Endodermal cell (in vitro differentiated cells): ENCODE data around the gene PPP1R14C. TPM values are rescaled to one million over a fixed set of nuclear protein-coding genes. Genes with fewer than 3 reads are reported as not detected.

ENCODE experiments used
- DNase-seq: peaks from one replicate; pipeline ENCODE4 v3.0.0-alpha.2; 2017
- H3K27ac ChIP-seq: 2 replicates; pipeline ENCODE4 v1.5.1; 2013; ENCODE audit warnings: mild to moderate bottlenecking, low read depth, low read length, moderate library complexity
- H3K27me3 ChIP-seq: 2 replicates; pipeline ENCODE4 v1.6.1; 2013; ENCODE audit warnings: mild to moderate bottlenecking, low read length, moderate library complexity; ENCODE audit not compliant: insufficient read depth, control insufficient read depth, poor library complexity, severe bottlenecking
- H3K36me3 ChIP-seq: 2 replicates; pipeline ENCODE4 v1.7.0; 2013; ENCODE audit warnings: mild to moderate bottlenecking, low read length, moderate library complexity; ENCODE audit not compliant: control insufficient read depth, insufficient read depth
- H3K4me1 ChIP-seq: one replicate; pipeline ENCODE4 v1.7.0; 2013; ENCODE audit warnings: low read length; ENCODE audit not compliant: control insufficient read depth, insufficient read depth
- H3K4me3 ChIP-seq: 2 replicates; pipeline ENCODE4 v1.5.1; 2013; ENCODE audit warnings: mild to moderate bottlenecking, low read length, moderate library complexity
- H3K9ac ChIP-seq: 2 replicates; pipeline ENCODE4 v1.6.1; 2013; ENCODE audit warnings: mild to moderate bottlenecking, low read length, moderate library complexity; ENCODE audit not compliant: poor library complexity, severe bottlenecking; ENCODE audit errors: extremely low read depth
- H3K9me3 ChIP-seq: 2 replicates; pipeline ENCODE4 v1.6.1; 2013; ENCODE audit warnings: mild to moderate bottlenecking, low read length, moderate library complexity; ENCODE audit not compliant: control insufficient read depth
- H3K27ac Mint-ChIP-seq: 2 replicates; pipeline ENCODE4 v1.8.0; 2020; ENCODE audit warnings: mixed read lengths
- H3K27me3 Mint-ChIP-seq: 2 replicates; pipeline ENCODE4 v1.8.0; 2021; ENCODE audit warnings: mild to moderate bottlenecking, mixed read lengths; ENCODE audit not compliant: insufficient read depth
- H3K36me3 Mint-ChIP-seq: 2 replicates; pipeline ENCODE4 v1.8.0; 2020; ENCODE audit warnings: low read depth, mixed read lengths
- H3K4me1 Mint-ChIP-seq: 2 replicates; pipeline ENCODE4 v1.8.0; 2020; ENCODE audit warnings: mixed read lengths
- H3K4me3 Mint-ChIP-seq: 2 replicates; pipeline ENCODE4 v1.8.0; 2020; ENCODE audit warnings: mild to moderate bottlenecking, moderate library complexity, mixed read lengths
- H3K9me3 Mint-ChIP-seq: 2 replicates; pipeline ENCODE4 v1.8.0; 2020; ENCODE audit warnings: mild to moderate bottlenecking, mixed read lengths
- WGBS, 2 experiments: methylation state at CpG; one replicate each; pipeline versions ENCODE4 v1.1.5 to v1.1.7; 2013; ENCODE audit warnings: missing lambda C conversion rate in 2 of 2, mixed read lengths in 1 of 2; ENCODE audit not compliant: insufficient coverage in 1 of 2, insufficient read length in 1 of 2; 5-methylcytosine and 5-hydroxymethylcytosine counted together
- total RNA-seq, 2 donors: library from RNA; stranded (reverse); fragmentation: NEBNext Ultra II Directional in 1 of 2; extraction: Animal tissue kit (Norgen Biotek cat#: 25700) in 1 of 2; gene quantifications; 2 replicates in 1 of 2; 3 replicates in 1 of 2; pipeline ENCODE4 v1.2.1, GENCODE V29; 2021
- TF ChIP-seq, protein P1 (sequence below): fragments of 200-600 bp; sonication (generic); conservative IDR thresholded peaks from 2 replicates; pipeline ENCODE4 v1.5.0; 2021; ENCODE audit warnings: antibody characterized with exemption, mild to moderate bottlenecking

Gene PPP1R14C
- total RNA-seq, 2 donors from 2014 or later, result 0.20 to 0.29 TPM

DNA sequence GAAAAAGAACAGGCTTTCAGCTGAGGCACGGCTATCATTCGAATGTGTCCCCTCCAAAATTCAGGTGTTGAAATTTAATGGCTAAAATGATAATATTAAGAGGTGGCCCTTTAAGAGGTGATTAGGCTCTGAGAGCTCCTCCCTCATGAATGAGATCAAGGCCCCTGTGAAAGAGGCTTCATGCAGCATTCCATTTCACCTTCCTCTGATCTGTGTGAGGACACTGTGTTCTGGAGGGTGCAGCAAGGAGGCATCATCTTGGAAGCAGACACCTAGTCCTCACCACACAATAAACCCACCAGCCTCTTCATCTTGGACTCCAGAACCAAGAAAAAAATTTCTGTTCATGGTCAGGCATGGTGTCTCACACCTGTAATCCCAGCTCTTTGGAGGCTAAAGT is 56.4 kb downstream of the PPP1R14C start:
- peaks cover 19% of the 10 kb centered on the region for H3K4me1 Mint-ChIP-seq
- no peak overlapping the region for H3K9ac ChIP-seq
- H3K27me3 ChIP-seq, result no peaks in the 10 kb centered on the region
- H3K9me3 Mint-ChIP-seq, result no peaks in the 10 kb centered on the region
- WGBS, 2 experiments, result 90 to 92% methylated on average over 2 of the region's 2 CpGs
- H3K4me3 Mint-ChIP-seq, result no peak overlapping the region
- H3K27ac Mint-ChIP-seq, result no peak overlapping the region
- no peak for DNase-seq
- no peak overlapping the region for H3K27ac ChIP-seq
- H3K4me3 ChIP-seq, result no peak overlapping the region
- no peaks in the 10 kb centered on the region for H3K36me3 ChIP-seq
- no peaks in the 10 kb centered on the region for H3K4me1 ChIP-seq
- no peaks in the 10 kb centered on the region for H3K9me3 ChIP-seq
- TF ChIP-seq, protein P1, sequence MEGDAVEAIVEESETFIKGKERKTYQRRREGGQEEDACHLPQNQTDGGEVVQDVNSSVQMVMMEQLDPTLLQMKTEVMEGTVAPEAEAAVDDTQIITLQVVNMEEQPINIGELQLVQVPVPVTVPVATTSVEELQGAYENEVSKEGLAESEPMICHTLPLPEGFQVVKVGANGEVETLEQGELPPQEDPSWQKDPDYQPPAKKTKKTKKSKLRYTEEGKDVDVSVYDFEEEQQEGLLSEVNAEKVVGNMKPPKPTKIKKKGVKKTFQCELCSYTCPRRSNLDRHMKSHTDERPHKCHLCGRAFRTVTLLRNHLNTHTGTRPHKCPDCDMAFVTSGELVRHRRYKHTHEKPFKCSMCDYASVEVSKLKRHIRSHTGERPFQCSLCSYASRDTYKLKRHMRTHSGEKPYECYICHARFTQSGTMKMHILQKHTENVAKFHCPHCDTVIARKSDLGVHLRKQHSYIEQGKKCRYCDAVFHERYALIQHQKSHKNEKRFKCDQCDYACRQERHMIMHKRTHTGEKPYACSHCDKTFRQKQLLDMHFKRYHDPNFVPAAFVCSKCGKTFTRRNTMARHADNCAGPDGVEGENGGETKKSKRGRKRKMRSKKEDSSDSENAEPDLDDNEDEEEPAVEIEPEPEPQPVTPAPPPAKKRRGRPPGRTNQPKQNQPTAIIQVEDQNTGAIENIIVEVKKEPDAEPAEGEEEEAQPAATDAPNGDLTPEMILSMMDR, result no peak
- no peaks in the 10 kb centered on the region for H3K36me3 Mint-ChIP-seq
- no peaks in the 10 kb centered on the region for H3K27me3 Mint-ChIP-seq

DNA sequence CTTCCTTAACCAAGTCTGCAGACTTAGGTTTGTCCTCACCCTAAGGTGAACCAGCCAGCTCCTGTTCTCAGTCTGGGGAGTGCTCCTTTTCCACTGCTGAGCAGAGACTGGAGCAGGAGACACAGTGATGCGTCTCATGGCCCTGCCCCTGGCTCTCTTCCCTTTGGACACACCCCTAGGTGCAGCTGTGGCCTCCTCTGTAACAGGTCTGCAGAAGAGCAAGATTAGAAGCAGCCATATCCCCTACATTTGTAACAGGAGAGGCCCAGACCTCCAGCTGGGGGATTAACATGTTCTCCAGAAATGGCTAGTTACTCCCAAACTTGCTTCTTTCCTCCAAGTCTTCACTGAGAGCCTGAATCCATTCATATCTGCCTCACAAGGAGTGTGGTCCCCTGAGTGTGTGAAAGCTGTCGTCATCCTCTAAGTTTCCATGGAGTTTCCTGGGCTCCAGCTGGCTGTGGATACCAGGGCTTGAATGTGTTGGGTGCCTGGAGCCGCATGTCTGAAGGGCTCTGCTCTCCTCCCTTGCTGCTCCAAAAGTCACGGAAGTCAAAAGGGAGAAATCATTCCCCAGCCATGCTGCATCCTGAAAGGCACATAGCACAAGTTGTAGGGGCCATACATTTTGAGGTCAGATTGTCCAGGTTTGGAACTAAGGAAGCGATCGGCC is 57.7 kb downstream of the PPP1R14C start:
- peak; percentile 58 for DNase-seq
- 71 to 86% methylated on average over 1 to 6 of the region's 6 CpGs for WGBS, 2 experiments
- H3K4me1 ChIP-seq, result no peaks in the 10 kb centered on the region
- H3K4me3 Mint-ChIP-seq, result no peak overlapping the region
- no peaks in the 10 kb centered on the region for H3K27me3 Mint-ChIP-seq
- H3K36me3 Mint-ChIP-seq, result no peaks in the 10 kb centered on the region
- H3K9me3 ChIP-seq, result no peaks in the 10 kb centered on the region
- TF ChIP-seq, protein P1, result no peak
- H3K4me1 Mint-ChIP-seq, result peaks cover 16% of the 10 kb centered on the region
- H3K27me3 ChIP-seq, result no peaks in the 10 kb centered on the region
- H3K36me3 ChIP-seq, result no peaks in the 10 kb centered on the region
- H3K9me3 Mint-ChIP-seq, result no peaks in the 10 kb centered on the region
- no peak overlapping the region for H3K9ac ChIP-seq
- H3K27ac Mint-ChIP-seq, result no peak overlapping the region
- H3K27ac ChIP-seq, result no peak overlapping the region
- H3K4me3 ChIP-seq, result no peak overlapping the region

DNA sequence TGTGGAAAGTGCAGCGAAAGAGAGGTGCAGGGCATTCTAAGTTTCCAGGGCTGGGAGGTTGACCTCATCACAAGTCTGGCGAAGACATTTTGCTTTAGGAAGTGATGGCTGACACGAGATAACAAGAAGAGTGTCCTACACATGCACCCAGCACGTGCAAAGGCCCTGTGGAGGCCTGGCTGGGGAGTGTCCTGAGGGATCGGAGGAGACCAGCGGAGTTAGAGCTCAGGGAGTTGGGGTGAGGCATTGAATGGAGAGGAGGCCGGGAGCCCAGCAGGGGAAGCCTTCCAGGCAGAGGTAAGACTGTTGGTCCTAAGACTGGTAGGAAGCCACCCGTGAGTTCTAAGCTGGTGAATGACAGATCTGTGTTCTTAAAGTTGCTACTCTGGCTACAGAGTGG is 58.4 kb downstream of the PPP1R14C start:
- no peaks in the 10 kb centered on the region for H3K9me3 ChIP-seq
- no peak overlapping the region for H3K27ac ChIP-seq
- H3K4me1 ChIP-seq, result no peaks in the 10 kb centered on the region
- no peak overlapping the region for H3K9ac ChIP-seq
- H3K4me3 ChIP-seq, result no peak overlapping the region
- no peaks in the 10 kb centered on the region for H3K27me3 Mint-ChIP-seq
- no peak overlapping the region for H3K27ac Mint-ChIP-seq
- no peaks in the 10 kb centered on the region for H3K36me3 Mint-ChIP-seq
- no peaks in the 10 kb centered on the region for H3K9me3 Mint-ChIP-seq
- DNase-seq, result peak; percentile 44
- peaks cover 11% of the 10 kb centered on the region for H3K4me1 Mint-ChIP-seq
- H3K27me3 ChIP-seq, result no peaks in the 10 kb centered on the region
- H3K36me3 ChIP-seq, result no peaks in the 10 kb centered on the region
- TF ChIP-seq, protein P1, result no peak
- no peak overlapping the region for H3K4me3 Mint-ChIP-seq
- 91% methylated on average over 8 of the region's 8 CpGs for WGBS, 2 experiments
